ENCODE measurements around the gene PLA2G4B.

GRCh38 chr15:41840673-41841072 is 2.0 kb downstream of the PLA2G4B start:
- TF ChIP-seq CTCF (IDR thresholded peaks at IDR 0.05; ENCODE audit: insufficient read depth, low read depth, low read length) (no peak), EZH2 (IDR thresholded peaks at IDR 0.05; ENCODE audit: insufficient read depth, low read length) (no peak)

Data from astrocyte (in vitro differentiated cells and primary cell).